A549 (cell line): ENCODE results near the gene ZC3H4.
"Not testable (repeated sequence)": the region's sequence is repeated elsewhere in the genome, so short reads cannot be mapped to it uniquely, and the experiment has no call there.

Source experiments
- CTCF ChIP-seq: fragments of >200 bp; sonication (Bioruptor Twin); formaldehyde crosslinking; IDR thresholded peaks from 3 replicates; pipeline ENCODE4 v1.5.1; 2016
- FOXS1 ChIP-seq: fragments of 250-450 bp; sonication (Bioruptor Pico); IDR thresholded peaks from 2 replicates; pipeline ENCODE4 v1.5.0; 2020; ENCODE audit warnings: mild to moderate bottlenecking, moderate library complexity
- MAX ChIP-seq: IDR thresholded peaks from 2 replicates; pipeline ENCODE4 v1.6.1; 2012
- POLR2A ChIP-seq: IDR thresholded peaks from 2 replicates; pipeline ENCODE4 v1.6.1; 2012; ENCODE audit warnings: mild to moderate bottlenecking, low read length
- RAD21 ChIP-seq, 2 experiments: fragments of >200 bp in 1 of 2; sonication (Bioruptor Twin) in 1 of 2; formaldehyde crosslinking in 1 of 2; IDR thresholded peaks in 1 of 2; conservative IDR thresholded peaks in 1 of 2; 2 replicates in 1 of 2; 3 replicates in 1 of 2; pipeline ENCODE4 v1.6.1; 2012 to 2018; ENCODE audit warnings: inconsistent platforms in 1 of 2
- SMC3 ChIP-seq: fragments of >200 bp; sonication (Bioruptor Twin); formaldehyde crosslinking; IDR thresholded peaks from 3 replicates; pipeline ENCODE4 v1.6.1; 2018; ENCODE audit warnings: inconsistent platforms
- SREBF2 ChIP-seq: fragments of 450-650 bp; IDR thresholded peaks from 2 replicates; pipeline ENCODE4 v1.6.1; 2014; ENCODE audit warnings: mild to moderate bottlenecking, moderate library complexity
- TF ChIP-seq, protein P1 (sequence below): fragments of 450-650 bp; IDR thresholded peaks from 2 replicates; pipeline ENCODE4 v1.6.1; 2014; ENCODE audit warnings: antibody characterized with exemption

GRCh38 chr19:47078351-47078750, 35.2 kb downstream of the ZC3H4 start:
- TF ChIP-seq SREBF2; CTCF; SMC3; POLR2A; RAD21 (conservative IDR thresholded peaks at IDR 0.05 in 1 of 2, IDR thresholded peaks at IDR 0.05 in 1 of 2); MAX; FOXS1 (CRISPR knock-in tag): not testable (repeated sequence)
- TF ChIP-seq, protein P1, sequence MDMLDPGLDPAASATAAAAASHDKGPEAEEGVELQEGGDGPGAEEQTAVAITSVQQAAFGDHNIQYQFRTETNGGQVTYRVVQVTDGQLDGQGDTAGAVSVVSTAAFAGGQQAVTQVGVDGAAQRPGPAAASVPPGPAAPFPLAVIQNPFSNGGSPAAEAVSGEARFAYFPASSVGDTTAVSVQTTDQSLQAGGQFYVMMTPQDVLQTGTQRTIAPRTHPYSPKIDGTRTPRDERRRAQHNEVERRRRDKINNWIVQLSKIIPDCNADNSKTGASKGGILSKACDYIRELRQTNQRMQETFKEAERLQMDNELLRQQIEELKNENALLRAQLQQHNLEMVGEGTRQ: not testable (repeated sequence)
